HG03521 (cell line): ENCODE data around the gene MPPED2.

Experiments used
- ATAC-seq: cut with Tn5 transposase; IDR thresholded peaks from one replicate; pipeline ENCODE4 v1.9.1; 2021; ENCODE audit warnings: mild to moderate bottlenecking, moderate library complexity; ENCODE audit not compliant: unreplicated experiment

The MPPED2 gene

GRCh38 chr11:30586251-30587144, at the start of gene MPPED2:
Gene MPPED2 (minus strand): TSS chr11:30586353. CDS start chr11:30580373, 5,980 bp downstream.
- peak; percentile 97 for ATAC-seq

- no peak for ATAC-seq
These were observed 49.3 kb upstream of the MPPED2 start for GRCh38 chr11:30635401-30635989.

GRCh38 chr11:30631148-30631547, 45.0 kb upstream of the MPPED2 start:
- ATAC-seq, result no peak

GRCh38 chr11:30619767-30620166, 33.6 kb upstream of the MPPED2 start:
- no peak for ATAC-seq

DNA sequence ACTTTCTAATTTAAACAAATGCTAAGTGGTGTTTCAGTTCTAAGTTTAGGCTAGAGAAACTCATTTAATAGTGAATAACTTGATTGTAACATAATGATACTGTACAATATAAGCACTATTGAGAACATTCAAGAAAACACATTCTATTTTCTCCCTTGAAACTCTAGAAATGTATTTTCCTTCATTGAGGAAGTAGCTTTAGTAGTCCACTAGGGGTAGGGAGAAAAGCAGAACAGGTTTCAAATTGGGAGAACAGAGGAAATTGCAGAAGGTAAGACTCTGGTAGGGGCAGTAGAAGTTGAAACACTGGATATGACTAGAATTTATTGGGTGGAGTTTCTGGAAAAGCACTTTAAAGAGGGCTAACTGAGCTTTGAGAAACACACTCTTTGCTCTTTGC, 31.6 kb upstream of the MPPED2 start:
- ATAC-seq, result no peak

DNA sequence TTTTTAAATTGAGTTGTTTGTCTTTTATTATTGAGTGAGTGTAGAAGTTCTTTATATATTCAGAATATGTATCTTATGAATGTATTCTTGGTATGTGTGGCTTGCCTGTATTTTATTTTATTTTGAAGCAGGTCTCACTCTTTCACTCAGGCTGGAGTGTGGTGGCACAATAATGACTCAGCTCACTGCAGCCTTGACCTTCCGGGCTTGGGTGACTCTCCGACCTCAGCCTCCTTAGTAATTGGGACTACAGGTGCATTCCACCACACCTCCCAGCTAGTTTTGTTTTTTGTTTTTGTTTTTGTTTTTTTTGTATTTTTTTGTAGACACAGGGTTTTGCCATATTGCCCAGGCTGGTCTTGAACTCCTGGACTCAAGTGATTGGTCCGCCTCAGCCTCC, 24.5 kb upstream of the MPPED2 start:
- ATAC-seq, result no peak

- no peak for ATAC-seq
These were observed 22.4 kb upstream of the MPPED2 start for GRCh38 chr11:30608534-30608933.

DNA sequence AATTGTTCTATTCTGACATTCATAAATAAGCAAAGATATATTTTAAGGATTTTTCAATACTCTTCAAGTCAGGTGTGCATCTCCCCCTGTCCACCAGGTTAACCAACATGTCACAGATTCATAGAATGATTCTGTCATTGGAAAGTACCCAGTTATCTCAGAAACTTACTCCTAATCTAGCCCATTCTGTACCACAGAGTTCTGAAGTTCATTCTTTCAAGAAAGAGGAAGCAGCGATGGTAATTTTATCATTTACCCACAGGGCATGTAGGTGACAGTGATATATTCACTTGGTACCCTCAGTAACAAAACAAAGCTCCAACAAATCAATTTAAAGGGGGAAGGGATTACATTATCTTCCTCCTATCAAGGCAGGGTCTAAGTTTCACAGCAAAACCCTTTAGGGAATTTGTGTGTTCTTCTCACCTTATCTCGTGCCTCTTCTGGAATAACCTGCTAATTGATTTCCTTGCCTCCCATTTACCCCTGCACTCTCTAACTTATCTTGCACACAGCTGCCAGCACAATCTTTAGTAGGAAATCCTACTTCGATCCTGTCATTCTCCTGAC, 19.0 kb upstream of the MPPED2 start:
- ATAC-seq, result no peak

DNA sequence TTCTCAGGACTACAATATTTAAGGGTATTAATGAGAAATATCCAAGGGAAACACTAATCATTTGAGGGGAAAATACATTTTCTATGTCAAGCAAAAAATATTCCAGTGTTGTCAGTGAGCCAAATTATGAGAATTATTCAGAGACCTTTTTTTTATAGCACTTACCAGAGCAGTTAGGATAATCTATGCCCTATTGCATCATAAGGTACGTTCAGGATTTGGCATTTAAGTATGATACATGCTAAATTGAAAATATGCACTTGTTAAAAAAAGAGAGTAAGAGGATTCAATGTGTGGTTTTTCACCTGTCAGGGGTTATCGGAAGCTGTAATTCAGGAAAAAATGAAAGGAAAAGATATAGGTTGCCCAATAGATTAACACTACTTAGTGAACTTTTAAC, 17.2 kb upstream of the MPPED2 start:
- ATAC-seq, result no peak

DNA sequence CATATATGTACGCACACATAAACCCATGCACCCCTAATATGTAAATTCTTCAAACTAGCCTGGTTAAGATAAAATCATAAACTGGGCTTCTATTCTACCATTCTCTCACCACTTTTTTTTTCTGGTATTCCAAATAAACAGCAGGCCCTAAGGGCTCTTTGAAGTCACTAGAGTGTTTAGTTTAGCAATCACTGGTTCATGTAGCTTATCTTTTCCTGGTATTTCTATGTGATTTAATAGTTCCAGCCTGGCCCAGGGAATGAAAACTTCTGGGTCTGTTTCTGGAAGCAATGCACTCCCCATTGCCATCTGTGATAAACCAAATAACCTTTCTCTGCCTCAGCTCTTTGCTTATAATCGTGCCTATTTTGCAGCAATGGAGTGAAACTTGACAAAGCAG, 10.7 kb upstream of the MPPED2 start:
- no peak for ATAC-seq

GRCh38 chr11:30595934-30596333, 9.8 kb upstream of the MPPED2 start:
- ATAC-seq, result no peak

GRCh38 chr11:30594646-30595411, 8.7 kb upstream of the MPPED2 start:
- ATAC-seq, result no peak

- ATAC-seq, result no peak
These were observed 1.2 kb upstream of the MPPED2 start for GRCh38 chr11:30587269-30587812.

DNA sequence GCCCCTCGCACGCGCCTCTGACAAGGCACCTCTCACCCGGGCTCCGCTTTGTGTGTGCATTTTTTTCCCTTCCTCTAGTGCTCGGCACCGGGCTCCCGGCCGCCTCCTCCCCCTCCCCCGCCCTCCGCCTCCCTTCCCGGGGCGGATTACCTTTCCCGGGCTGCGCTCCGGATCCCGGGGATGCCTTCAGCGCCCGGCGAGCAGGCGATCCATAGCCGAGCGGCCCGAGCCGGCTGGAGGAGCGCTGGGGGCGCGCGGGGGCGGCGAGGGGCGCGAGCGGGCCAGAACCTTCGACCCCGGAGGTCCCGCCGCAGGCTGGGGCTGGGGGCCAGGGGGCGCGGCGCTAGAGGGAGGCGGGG, 282 bp downstream of the MPPED2 start:
- ATAC-seq, result peak; percentile 14

DNA sequence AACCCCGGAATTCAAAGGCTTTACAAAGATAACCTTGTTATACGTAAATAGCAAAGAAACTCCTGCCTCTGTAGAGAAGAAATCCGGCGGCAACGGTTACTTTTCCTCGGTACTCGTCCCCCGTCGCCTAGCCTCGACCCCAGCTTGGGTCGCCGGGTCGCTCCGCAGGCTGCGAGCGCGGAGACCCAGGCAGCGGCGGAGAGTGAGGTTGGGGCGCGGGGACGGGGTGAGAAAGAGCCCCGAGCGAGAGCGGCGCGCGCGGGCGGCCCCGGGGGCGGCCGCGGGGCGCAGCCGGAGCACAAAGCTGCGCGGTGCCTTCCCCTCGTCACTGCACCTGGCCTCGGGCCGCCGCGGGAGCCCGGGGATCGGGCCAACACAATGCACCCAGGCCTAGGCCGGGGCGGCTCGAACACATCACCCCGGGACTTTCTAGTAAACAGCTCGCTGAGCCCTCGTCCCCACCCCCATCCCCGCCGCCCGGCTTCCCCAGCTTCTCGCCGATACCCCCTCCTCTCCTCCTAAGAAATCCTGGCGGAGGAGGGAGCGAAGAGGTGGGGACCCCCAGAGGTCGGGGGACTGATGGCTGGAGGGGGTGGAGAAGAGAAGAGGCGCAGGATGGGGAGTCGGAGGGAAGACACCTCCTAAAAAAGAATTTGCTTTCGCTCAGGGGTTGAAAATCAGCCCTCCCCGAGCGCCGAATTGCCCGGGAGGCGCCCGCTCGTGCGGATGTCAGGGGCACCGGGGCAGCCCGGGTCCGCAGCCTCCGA, 845 bp downstream of the MPPED2 start:
- no peak for ATAC-seq

DNA sequence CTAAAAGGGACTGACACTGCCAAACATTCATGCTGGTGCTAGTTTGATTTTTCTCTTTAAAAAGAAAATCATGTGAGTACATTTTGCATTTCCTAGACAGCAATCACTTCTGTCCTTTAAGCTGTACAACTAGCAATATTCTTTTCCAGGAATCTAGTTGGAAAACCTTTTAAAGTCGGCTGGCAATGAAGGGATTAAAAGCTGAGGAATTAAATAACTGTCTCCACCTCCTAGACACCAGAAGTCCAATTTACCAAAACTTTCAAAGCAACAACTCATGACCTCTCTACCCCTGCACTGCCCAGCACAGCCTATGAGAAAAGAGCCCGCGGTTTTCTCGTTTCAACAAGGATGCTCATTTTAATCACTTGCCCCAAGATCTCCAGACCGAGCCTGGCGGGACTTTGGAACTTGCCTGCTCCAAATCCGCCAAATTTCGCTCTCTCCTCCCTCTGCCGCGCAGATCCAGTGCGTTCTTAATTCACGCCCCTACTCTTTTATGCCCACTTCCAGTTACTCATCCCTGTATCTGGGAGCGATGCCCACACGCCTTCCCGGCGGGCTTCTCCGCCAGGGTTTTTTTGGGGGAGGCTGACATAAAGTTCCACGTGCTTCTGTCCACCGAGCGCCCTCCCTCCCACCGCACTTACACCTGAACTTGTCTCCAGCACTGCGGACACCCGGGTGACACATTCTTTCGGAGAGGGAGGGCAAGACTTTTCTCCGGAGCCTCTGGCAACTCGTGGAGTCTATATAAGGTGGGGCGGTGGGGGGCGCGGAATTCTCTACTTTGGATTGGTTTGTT, 2.5 kb downstream of the MPPED2 start:
- no peak for ATAC-seq

GRCh38 chr11:30582726-30583125, 3.4 kb downstream of the MPPED2 start:
- ATAC-seq, result no peak

DNA sequence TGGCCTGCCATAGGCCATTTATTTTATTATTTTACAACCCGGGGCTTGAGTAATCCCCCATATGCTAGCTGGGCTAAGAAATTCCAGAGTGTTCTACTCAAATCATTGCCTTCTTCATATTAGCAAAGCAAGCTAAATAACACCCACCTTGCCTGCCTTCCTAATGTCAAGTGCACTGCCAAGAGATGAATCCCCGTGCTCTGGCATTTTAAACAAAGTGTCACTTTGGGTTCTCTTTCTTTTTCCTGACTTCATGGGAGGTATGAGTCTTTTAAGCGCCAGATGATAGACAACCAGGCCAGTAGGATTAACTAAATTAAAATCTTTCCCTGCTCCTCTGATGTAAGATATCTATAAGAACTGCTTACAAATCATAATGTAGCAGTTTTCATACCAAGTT, 4.5 kb downstream of the MPPED2 start:
- ATAC-seq, result no peak

DNA sequence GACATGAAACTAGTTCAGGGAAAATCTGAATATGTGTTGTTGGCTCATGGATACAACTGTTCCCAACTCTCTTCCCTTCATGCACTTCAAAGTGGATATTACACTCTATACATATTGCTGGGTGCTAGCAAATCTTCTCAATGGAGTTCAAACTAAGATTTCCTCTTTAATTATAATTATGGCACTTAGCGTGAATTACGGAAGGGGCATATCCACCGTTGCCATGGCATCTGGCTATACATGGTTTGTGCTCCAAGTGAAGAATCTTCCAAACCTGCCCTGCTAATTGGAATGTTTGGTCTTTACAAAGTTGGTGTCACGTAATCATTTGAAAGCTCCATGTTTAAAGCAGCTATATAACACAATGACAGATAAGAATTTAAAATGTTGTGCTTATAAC, 5.6 kb downstream of the MPPED2 start:
- ATAC-seq, result no peak
